ENCODE data around the gene ASTN1.

ASTN1 gene

GRCh38 chr1:176852124-176852523, 312.4 kb downstream of the ASTN1 start:
- ChIA-PET POLR2A (no interaction called here), CTCF (interaction anchor here (1.8 kb wide), 1 partner anchor 46 kb away, joined by 5 read pairs; no protein-coding TSS in a partner anchor)
- no peak overlapping the region for H3K4me3 ChIP-seq (ENCODE audit: low read depth, low read length)
- DNase-seq (ENCODE audit: low read depth, low spot score), result no peak
- TF ChIP-seq, protein P1, sequence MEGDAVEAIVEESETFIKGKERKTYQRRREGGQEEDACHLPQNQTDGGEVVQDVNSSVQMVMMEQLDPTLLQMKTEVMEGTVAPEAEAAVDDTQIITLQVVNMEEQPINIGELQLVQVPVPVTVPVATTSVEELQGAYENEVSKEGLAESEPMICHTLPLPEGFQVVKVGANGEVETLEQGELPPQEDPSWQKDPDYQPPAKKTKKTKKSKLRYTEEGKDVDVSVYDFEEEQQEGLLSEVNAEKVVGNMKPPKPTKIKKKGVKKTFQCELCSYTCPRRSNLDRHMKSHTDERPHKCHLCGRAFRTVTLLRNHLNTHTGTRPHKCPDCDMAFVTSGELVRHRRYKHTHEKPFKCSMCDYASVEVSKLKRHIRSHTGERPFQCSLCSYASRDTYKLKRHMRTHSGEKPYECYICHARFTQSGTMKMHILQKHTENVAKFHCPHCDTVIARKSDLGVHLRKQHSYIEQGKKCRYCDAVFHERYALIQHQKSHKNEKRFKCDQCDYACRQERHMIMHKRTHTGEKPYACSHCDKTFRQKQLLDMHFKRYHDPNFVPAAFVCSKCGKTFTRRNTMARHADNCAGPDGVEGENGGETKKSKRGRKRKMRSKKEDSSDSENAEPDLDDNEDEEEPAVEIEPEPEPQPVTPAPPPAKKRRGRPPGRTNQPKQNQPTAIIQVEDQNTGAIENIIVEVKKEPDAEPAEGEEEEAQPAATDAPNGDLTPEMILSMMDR (IDR thresholded peaks at IDR 0.05; ENCODE audit: insufficient read depth, low read length, missing control alignments), result no peak

- TF ChIP-seq, protein P1 (IDR thresholded peaks at IDR 0.05; ENCODE audit: insufficient read depth, low read length, missing control alignments), result no peak
- ChIA-PET CTCF (no interaction called here), POLR2A (no interaction called here)
- no peak overlapping the region for H3K4me3 ChIP-seq (ENCODE audit: low read depth, low read length)
- no peak for DNase-seq (ENCODE audit: low read depth, low spot score)
Observed at GRCh38 chr1:176850871-176851270, 313.6 kb downstream of the ASTN1 start.

DNA sequence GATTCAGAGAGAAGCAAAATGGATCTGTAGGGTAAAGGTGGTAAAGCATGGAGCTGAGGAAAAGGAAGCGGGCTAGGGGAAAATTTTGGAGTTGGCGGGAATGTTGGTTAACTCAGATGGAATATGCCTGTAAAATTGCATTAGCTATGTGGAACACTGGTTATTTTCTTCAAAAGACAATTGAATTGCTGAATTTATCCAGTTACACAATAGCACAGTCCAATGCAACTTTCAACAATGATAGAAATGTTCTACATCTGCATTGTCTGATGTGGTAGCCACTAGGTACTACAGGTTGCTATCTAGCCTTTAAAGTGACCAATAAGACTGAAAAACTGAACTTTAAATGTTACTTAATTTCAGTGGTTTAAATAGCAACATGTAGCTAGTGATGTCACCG, 315.2 kb downstream of the ASTN1 start:
- DNase-seq (ENCODE audit: low read depth, low spot score), result no peak
- POLR2A ChIA-PET, result no interaction called here
- CTCF ChIA-PET, result no interaction called here
- TF ChIP-seq, protein P1 (IDR thresholded peaks at IDR 0.05; ENCODE audit: insufficient read depth, low read length, missing control alignments), result no peak
- H3K4me3 ChIP-seq (ENCODE audit: low read depth, low read length), result no peak overlapping the region

GRCh38 chr1:176847052-176847451, 317.5 kb downstream of the ASTN1 start:
- H3K4me3 ChIP-seq (ENCODE audit: low read depth, low read length), result no peak overlapping the region
- TF ChIP-seq, protein P1 (IDR thresholded peaks at IDR 0.05; ENCODE audit: insufficient read depth, low read length, missing control alignments), result no peak
- POLR2A ChIA-PET, result no interaction called here

GRCh38 chr1:176843352-176844297, 320.9 kb downstream of the ASTN1 start:
- ChIA-PET CTCF (interaction anchor here (1.0 to 5.6 kb wide), 5 partner anchors 152 to 1692 kb away, joined by 3 to 38 read pairs (median 6); no protein-coding TSS in a partner anchor), POLR2A (no interaction called here)
- H3K4me3 ChIP-seq (ENCODE audit: low read depth, low read length), result no peak overlapping the region
- TF ChIP-seq, protein P1 (IDR thresholded peaks at IDR 0.05; ENCODE audit: insufficient read depth, low read length, missing control alignments), result peak; percentile 39
- peak; percentile 26 for DNase-seq (ENCODE audit: low read depth, low spot score)

More at GRCh38 chr1:176847052-176847451, 317.5 kb downstream of the ASTN1 start:
- DNase-seq (ENCODE audit: low read depth, low spot score), result no peak
- CTCF ChIA-PET, result interaction anchor here (0.9 to 5.6 kb wide), 2 partner anchors 10 to 288 kb away, joined by 3 to 38 read pairs; no protein-coding TSS in a partner anchor

GRCh38 chr1:176841238-176841637, 323.3 kb downstream of the ASTN1 start:
- no peak for DNase-seq (ENCODE audit: low read depth, low spot score)
- CTCF ChIA-PET, result interaction anchor here (1.0 to 2.2 kb wide), 2 partner anchors 282 to 1686 kb away, joined by 4 to 7 read pairs; no protein-coding TSS in a partner anchor
- POLR2A ChIA-PET, result no interaction called here
- TF ChIP-seq, protein P1 (IDR thresholded peaks at IDR 0.05; ENCODE audit: insufficient read depth, low read length, missing control alignments), result no peak
- no peak overlapping the region for H3K4me3 ChIP-seq (ENCODE audit: low read depth, low read length)
